Hippocampal formation (tissue), 2 donors: ENCODE measurements around the gene GBA2.

Source experiments
- DNase-seq, 2 donors: peaks; one replicate each; lab custom pipeline; 2025; lab: John Stamatoyannopoulos, UW

GBA2 gene

GRCh38 chr9:35748858-35749514, at the start of gene GBA2, which contains the start of gene RGP1:
Gene GBA2 (minus strand): TSS chr9:35749228. CDS start chr9:35748704, 524 bp downstream.
Gene RGP1 (plus strand): TSS chr9:35749287. CDS start chr9:35749756, 469 bp downstream.
- peak; percentile 58 to 81 for DNase-seq

GRCh38 chr9:35797311-35798109, 48.5 kb upstream of the GBA2 start:
- DNase-seq: no peak

- DNase-seq: no peak
These were observed 46.7 kb upstream of the GBA2 start for GRCh38 chr9:35795695-35796094.

DNA sequence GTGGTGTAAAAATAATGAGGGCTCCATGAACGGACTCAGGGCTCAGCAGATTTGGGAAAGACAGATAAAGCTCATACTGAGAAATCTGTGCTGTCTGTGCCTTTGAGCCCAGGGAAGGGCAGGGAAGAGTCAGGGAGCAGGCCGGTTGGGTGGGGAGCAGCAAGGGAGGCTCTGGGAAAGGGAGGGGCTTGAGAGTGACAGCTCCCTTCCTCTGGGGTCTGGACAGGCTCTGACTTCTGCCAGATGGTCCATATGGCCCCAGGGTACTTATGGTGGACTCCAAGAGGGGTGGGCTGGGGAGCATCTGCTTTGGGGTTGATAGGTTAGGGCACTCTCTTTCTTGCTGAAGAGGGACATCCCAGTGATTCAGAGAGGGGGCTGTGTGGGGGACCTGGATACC, 44.4 kb upstream of the GBA2 start:
- no peak for DNase-seq

GRCh38 chr9:35792826-35793225, 43.8 kb upstream of the GBA2 start:
- DNase-seq: no peak

DNA sequence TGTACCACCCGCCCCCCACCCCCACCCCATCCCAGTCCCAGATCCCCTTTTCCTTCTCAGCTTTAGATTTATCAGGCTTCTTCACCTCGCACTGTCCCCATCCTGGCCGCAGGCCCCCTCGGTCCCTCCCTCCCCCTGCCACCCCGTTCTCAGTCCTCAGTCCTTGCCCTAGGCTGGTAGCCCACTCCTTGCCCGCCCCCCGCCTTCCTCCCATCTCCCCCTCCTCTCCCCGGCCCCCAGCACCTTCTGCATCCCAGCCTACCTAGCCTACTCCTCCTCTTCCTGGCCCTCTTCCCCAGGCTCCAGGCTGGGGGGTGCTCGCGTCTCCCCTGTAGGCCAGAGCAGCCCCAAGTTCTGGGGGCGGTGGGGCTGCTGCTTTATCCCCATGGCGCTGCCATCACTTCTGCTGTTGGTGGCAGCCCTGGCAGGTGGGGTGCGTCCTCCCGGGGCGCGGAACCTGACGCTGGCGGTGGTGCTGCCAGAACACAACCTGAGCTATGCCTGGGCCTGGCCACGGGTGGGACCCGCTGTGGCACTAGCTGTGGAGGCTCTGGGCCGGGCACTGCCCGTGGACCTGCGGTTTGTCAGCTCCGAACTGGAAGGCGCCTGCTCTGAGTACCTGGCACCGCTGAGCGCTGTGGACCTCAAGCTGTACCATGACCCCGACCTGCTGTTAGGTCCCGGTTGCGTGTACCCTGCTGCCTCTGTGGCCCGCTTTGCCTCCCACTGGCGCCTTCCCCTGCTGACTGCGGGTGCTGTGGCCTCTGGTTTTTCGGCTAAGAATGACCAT, 43.2 kb upstream of the GBA2 start:
- DNase-seq: no peak

DNA sequence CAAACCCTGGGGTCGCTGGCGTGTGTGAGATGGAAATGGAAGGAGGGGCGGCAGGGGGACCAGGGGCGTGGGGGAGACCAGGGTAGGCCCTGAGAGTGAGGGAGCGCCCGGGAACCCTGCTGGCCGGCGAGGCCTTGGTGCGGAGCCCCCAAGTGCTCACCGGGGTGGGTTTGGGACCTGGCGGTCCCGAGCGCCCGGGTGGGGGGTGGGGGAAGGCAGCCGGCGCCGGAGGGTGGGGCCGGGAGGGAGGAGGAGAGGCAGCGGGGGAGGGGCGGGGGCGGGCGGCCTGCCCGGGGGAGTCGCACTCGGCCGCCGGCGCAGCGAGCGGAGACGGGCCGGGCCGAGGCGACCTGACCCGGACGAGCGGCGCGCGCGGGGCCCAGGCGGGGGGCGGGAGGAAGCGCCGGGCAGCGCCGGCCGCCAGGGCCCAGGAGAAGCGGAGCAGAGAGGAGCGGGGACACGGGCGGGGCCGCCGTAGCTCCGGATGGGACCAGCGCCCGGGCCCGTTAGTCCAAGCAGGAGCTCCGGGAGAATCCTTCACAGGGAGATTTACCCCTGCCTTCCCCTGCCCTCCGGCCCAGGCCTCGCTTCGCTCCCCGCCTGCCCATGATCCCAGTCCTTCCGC, 42.4 kb upstream of the GBA2 start, which contains the start of gene NPR2:
Gene NPR2, plus strand, starts transcription at position 295 of the 625 bp plus-strand sequence. CDS start 818 bp downstream, outside the sequence.
- DNase-seq: peak in 1 of 2 donors; percentile 7

- peak; percentile 48 to 78 for DNase-seq
These were observed 41.6 kb upstream of the GBA2 start for GRCh38 chr9:35790385-35791296.

- no peak for DNase-seq
These were observed 41.0 kb upstream of the GBA2 start for GRCh38 chr9:35790025-35790384.

- no peak for DNase-seq
These were observed 40.5 kb upstream of the GBA2 start for GRCh38 chr9:35789541-35789940.

GRCh38 chr9:35783418-35783817, 34.4 kb upstream of the GBA2 start:
- DNase-seq: no peak

- no peak for DNase-seq
These were observed 32.0 kb upstream of the GBA2 start for GRCh38 chr9:35781066-35781465.

GRCh38 chr9:35778496-35778895, 29.5 kb upstream of the GBA2 start:
- DNase-seq: no peak

GRCh38 chr9:35776018-35776417, 27.0 kb upstream of the GBA2 start:
- no peak for DNase-seq

DNA sequence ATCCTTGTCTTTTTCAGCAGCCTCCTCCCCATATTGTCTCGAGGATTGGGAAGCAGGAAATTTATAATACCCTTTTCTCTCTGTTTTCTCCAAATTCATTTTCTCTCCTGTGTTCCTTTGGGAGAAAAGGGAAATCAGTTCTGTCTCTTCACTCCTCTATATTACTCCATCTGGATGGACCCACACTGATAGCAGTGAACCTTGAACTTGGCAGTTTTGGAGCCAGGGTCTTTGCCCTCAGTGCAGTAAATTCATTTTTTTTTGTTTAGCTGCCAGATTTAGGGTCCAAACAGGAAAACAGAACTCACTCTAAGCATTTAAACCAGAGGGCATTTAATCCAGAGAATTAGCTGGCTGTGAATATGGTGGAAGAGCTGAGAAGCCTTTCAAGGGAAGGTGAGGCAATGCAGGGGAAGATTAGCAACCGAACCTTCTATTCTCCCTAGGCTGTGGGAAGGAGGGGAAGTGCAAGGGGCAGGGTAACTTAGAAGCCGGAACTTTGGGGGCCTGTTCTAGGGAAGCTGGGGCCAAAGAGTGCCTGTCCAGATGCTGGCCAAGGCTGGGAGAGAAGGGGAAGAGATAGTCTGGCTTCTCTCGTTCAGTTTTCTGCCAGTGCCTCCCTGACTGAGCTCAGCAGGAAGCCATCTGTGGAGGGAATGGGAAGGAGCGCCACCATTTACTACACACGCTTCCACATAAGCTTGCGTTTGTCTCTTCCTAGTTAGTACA, 26.0 kb upstream of the GBA2 start:
- peak; percentile 10 to 25 for DNase-seq

- DNase-seq: no peak
These were observed 22.9 kb upstream of the GBA2 start for GRCh38 chr9:35771943-35772342.

GRCh38 chr9:35771534-35771933, 22.5 kb upstream of the GBA2 start:
- no peak for DNase-seq

GRCh38 chr9:35771075-35771433, 22.0 kb upstream of the GBA2 start:
- no peak for DNase-seq

DNA sequence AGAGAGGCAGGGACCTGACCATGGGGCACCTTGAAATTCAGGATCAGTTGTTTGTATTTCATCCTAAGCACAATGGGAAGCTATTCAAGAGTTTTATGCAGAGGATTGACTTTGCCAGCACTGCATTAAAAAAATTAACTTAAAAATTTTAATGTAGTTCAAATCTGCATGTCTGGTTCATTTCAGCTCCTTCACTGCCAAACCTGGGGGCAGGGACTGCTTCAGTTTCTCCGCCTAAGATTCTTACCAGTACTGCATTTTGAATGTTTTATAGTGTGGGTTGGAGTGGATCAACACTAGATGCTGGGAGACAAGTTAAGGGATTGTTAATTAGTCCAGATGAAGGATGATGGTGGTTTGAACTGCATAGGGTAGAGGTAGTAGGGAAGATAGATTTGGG, 20.7 kb upstream of the GBA2 start:
- DNase-seq: no peak

GRCh38 chr9:35767458-35767857, 18.4 kb upstream of the GBA2 start:
- DNase-seq: no peak
